Measurements from ENCODE around the gene CDK18. TPM values are rescaled to one million over a fixed set of nuclear protein-coding genes. Genes with fewer than 3 reads are reported as not detected.

The CDK18 gene
- total and polyA plus RNA-seq, 2 of the 8 experiments (the other 6 are each of a cell fraction or from before 2014, with no cell fraction given): 31.2 to 44.0 TPM

- H2BK120ac ChIP-seq (replicated peaks; ENCODE audit: low read depth, low read length): no peak overlapping the region
- no peaks in the 10 kb centered on the region for H3K36me3 ChIP-seq (ENCODE audit: control insufficient read depth in 2 of 4, insufficient read depth in 4 of 4, low read length in 3 of 4)
- CTCF ChIA-PET (ENCODE audit: partially characterized antibody): interaction anchor here (1.4 to 2.9 kb wide), 6 partner anchors 9 to 98 kb away, joined by 4 to 25 read pairs (median 6); no protein-coding TSS in a partner anchor
- no peak overlapping the region for H4K5ac ChIP-seq (ENCODE audit: insufficient read length, low read depth, low read length)
- peaks cover 3 to 10% (median 6%) of the 10 kb centered on the region in 4 experiments; a peak in 6 of 7 replicates for H3K27me3 ChIP-seq (replicated peaks in 1 of 4; ENCODE audit: control insufficient read depth in 3 of 4, extremely low read depth in 1 of 4, insufficient read depth in 3 of 4, low read length in 3 of 4)
- no peak overlapping the region for H3K4me3 ChIP-seq (ENCODE audit: extremely low read depth in 1 of 4, insufficient read depth in 2 of 4, low read depth in 3 of 4, low read length in 4 of 4)
- no peak overlapping the region for H3K56ac ChIP-seq (replicated peaks; ENCODE audit: insufficient read length, low read depth, low read length)
- H2BK20ac ChIP-seq (ENCODE audit: low read length): no peak overlapping the region
- POLR2A ChIA-PET (ENCODE audit: partially characterized antibody): interaction anchor here (0.6 kb wide), 1 partner anchor 122 kb away, joined by 3 read pairs; no protein-coding TSS in a partner anchor
- no peak overlapping the region for H2BK15ac ChIP-seq (ENCODE audit: low read length)
- H3K4me2 ChIP-seq (ENCODE audit: insufficient read depth in 1 of 2, low read depth in 2 of 2, low read length in 2 of 2): no peak overlapping the region
- H2AK5ac ChIP-seq (ENCODE audit: low read depth, low read length): no peak overlapping the region
- no peaks in the 10 kb centered on the region for H4K20me1 ChIP-seq (replicated peaks in 1 of 2; ENCODE audit: control insufficient read depth in 1 of 2, insufficient read depth in 2 of 2, low read length in 2 of 2)
- no peak overlapping the region for H2BK5ac ChIP-seq (ENCODE audit: low read depth, low read length)
- no peaks in the 10 kb centered on the region for H3K79me1 ChIP-seq (ENCODE audit: low read depth, low read length)
- FAIRE-seq (no peak), DNase-seq (ENCODE audit: low read depth in 1 of 2, low spot score in 2 of 2) (peak in 1 of 2 experiments; percentile 37)
- no peak overlapping the region for H3K23ac ChIP-seq (ENCODE audit: insufficient read length)
- no peak overlapping the region; the same call in 1 of the 2 replicates for H2BK12ac ChIP-seq (ENCODE audit: low read depth, low read length)
- H2AFZ ChIP-seq (ENCODE audit: low read length): no peak overlapping the region
- H3K18ac ChIP-seq (ENCODE audit: extremely low read depth, low read length): no peak overlapping the region
- no peaks in the 10 kb centered on the region for H3K79me2 ChIP-seq (ENCODE audit: control insufficient read depth in 1 of 2, insufficient read depth in 2 of 2, low read length in 2 of 2)
- H3K4ac ChIP-seq (replicated peaks; ENCODE audit: insufficient read length, low read depth, low read length): no peak overlapping the region
- H3K23me2 ChIP-seq (ENCODE audit: low read depth, low read length): 0 out of 2 replicates have a peak, but pooled peaks cover 2% of the 10 kb centered on the region
- no peak overlapping the region for H3K14ac ChIP-seq (ENCODE audit: insufficient read length)
- WGBS, 2 experiments (ENCODE audit: extremely low coverage in 1 of 2, insufficient coverage in 1 of 2, insufficient read length in 1 of 2, insufficient replicate concordance in 2 of 2, low coverage in 1 of 2, low lambda C conversion rate in 2 of 2, missing lambda C conversion rate in 1 of 2): 80% methylated on average over 3 of the region's 3 CpGs; no CpG with 5 or more reads in 1 of the 2 experiments
- H3K9ac ChIP-seq (replicated peaks in 1 of 4; ENCODE audit: extremely low read depth in 1 of 4, low read depth in 3 of 4, low read length in 3 of 4): no peak overlapping the region
- no peak overlapping the region for H4K91ac ChIP-seq (replicated peaks; ENCODE audit: insufficient read length, low read length)
- H3K9me3 ChIP-seq (ENCODE audit: insufficient read depth in 2 of 2, low read depth in 1 of 2, low read length in 1 of 2): no peaks in the 10 kb centered on the region
- H3K27ac ChIP-seq (ENCODE audit: low read depth, low read length): no peak overlapping the region
- peaks cover 0 to 16% (median 4%) of the 10 kb centered on the region in 4 experiments; a peak in 5 of 7 replicates for H3K4me1 ChIP-seq (replicated peaks in 1 of 4; ENCODE audit: control insufficient read depth in 3 of 4, insufficient read depth in 4 of 4, low read length in 3 of 4)
- no peak overlapping the region for H4K8ac ChIP-seq (ENCODE audit: extremely low read depth, insufficient read depth, low read length)
- TF ChIP-seq RNF2 (IDR thresholded peaks at IDR 0.05; ENCODE audit: borderline replicate concordance, low read depth, low read length, missing control alignments, poor library complexity, severe bottlenecking) (no peak), CBX8 (IDR thresholded peaks at IDR 0.05; ENCODE audit: borderline replicate concordance, low read depth, low read length) (no peak), CEBPB (IDR thresholded peaks at IDR 0.05; ENCODE audit: low read depth, low read length) (no peak), KDM1A (IDR thresholded peaks at IDR 0.05; ENCODE audit: borderline replicate concordance, low read length) (no peak), FOSL1 (IDR thresholded peaks at IDR 0.05; ENCODE audit: insufficient read depth, low read depth, low read length) (no peak), CREB1 (IDR thresholded peaks at IDR 0.05) (no peak), ASH2L (IDR thresholded peaks at IDR 0.05; ENCODE audit: low read length) (no peak), TAF7 (optimal IDR thresholded peaks at IDR 0.05; ENCODE audit: borderline replicate concordance, low read depth, low read length) (no peak), NRF1 (IDR thresholded peaks at IDR 0.05; ENCODE audit: low read depth, low read length) (no peak), ATF2 (IDR thresholded peaks at IDR 0.05; ENCODE audit: low read length) (no peak), EZH2 (IDR thresholded peaks at IDR 0.05; ENCODE audit: low read depth, low read length, severe bottlenecking) (no peak), SAP30 (IDR thresholded peaks at IDR 0.05; ENCODE audit: insufficient read depth, insufficient replicate concordance, low read length) (no peak)
Measured at GRCh38 chr1:205576011-205576410, 71.5 kb downstream of the CDK18 start.
